GM18520 (cell line): Measurements from ENCODE around the gene GALNT13.
A peak's percentile ranks its signal among the peaks of the same experiment; 100 is the strongest.

Source experiments
- ATAC-seq: cut with Tn5 transposase; IDR thresholded peaks from one replicate; pipeline ENCODE4 v1.9.1; 2021; ENCODE audit not compliant: unreplicated experiment

GALNT13 gene

GRCh38 chr2:154394600-154394999 lies 522.9 kb downstream of the GALNT13 start:
- no peak for ATAC-seq

GRCh38 chr2:154400563-154401290 lies 529.0 kb downstream of the GALNT13 start:
- ATAC-seq: no peak

GRCh38 chr2:154402213-154402612 lies 530.5 kb downstream of the GALNT13 start:
- no peak for ATAC-seq

GRCh38 chr2:154403242-154403790 lies 531.6 kb downstream of the GALNT13 start:
- no peak for ATAC-seq

DNA sequence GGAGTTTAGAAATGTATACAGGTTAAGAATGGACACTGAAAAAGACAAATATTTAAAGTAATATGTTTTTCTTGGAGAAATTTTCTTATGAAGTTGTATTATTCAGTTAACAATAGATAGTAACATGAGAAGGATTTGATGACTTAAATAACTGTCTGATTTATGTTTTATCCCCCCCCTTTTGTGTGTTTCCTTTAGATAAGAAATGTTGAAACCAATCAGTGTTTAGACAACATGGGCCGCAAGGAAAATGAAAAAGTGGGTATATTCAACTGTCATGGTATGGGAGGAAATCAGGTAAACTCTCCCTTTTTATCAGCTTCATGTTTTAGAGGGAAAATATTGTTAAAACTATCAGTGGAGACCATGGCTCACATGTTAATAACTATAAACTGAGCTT lies 537.1 kb downstream of the GALNT13 start:
- ATAC-seq: no peak

DNA sequence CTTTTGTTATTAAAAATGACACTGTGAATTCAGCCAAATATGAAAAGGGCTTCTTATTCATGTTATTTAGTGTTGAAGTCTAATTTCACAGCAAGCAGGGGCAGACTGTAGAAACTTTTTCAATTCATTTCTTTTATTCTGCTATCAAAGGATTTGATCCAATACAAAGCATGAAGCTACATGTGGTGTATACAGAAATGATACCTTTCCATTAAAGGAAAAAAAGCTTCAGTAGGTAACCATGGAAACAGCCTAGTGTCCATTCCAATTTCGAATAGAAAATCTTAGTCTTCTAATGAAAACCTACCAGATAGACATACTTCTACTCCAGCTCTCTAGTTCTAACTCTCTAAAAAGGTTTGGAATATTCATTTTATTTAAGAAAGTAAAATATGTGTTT lies 550.5 kb downstream of the GALNT13 start:
- no peak for ATAC-seq

- ATAC-seq: no peak
Observed at GRCh38 chr2:154425994-154426393, 554.3 kb downstream of the GALNT13 start.

DNA sequence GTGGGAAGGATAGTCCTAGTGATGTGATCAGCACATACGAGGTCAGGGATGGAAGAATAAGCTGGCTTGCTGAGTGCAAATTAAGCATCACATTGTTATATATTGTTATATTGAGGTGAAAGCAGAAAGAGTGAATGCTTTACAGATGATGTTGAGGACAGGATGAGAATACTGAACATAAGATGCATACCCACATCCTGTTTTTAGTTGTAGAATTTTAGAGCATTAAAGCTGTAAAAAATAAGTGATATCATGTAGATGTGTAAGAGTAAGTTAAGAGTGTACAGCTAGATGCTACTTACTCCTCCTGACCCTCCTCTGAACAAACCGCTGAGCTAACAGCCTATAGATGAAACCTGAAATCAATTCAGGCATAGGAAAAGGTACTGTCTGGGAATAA lies 555.7 kb downstream of the GALNT13 start:
- ATAC-seq: no peak

- ATAC-seq: no peak
Observed at GRCh38 chr2:154428022-154428421, 556.3 kb downstream of the GALNT13 start.

- no peak for ATAC-seq
Observed at GRCh38 chr2:154433010-154433409, 561.3 kb downstream of the GALNT13 start.

- ATAC-seq: no peak
Observed at GRCh38 chr2:154437104-154437503, 565.4 kb downstream of the GALNT13 start.

DNA sequence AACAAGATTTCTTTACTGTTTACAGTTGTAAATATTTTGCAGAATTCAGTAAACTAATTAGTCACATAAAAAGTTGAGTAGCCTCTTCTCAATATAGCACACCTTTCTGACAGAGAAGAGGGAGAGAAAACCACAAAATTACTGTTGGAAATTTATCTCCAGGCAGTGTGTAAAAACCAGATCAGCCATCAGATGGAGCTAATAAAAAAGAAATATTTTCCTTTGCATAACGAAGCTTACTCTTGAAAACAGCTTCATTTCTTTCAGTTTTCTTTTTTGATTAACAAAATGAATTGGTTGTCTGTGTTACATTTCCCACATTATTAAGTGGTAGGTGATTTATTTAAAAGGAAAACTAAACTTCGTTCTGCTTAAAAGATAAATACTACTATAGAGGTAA lies 567.4 kb downstream of the GALNT13 start:
- no peak for ATAC-seq

GRCh38 chr2:154443919-154444318 lies 572.2 kb downstream of the GALNT13 start:
- ATAC-seq: no peak

DNA sequence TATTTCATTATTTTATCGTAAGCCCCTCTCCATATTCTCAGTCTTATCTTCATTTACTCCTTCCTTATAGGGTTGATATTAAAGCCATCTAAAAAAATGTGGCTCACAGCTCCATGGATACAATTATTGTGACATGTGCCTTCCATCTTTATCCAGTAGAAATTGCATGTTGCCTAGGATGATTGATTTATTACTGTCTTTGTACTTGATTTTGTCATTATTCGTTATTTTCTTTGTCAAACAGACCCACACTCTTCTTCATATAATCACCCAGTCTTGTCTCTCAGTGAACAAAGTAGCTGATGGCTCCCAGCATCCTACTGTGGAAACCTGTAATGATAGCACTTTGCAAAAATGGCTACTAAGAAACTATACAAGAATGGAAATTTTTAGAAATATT lies 574.6 kb downstream of the GALNT13 start:
- no peak for ATAC-seq

- ATAC-seq: no peak
Observed at GRCh38 chr2:154447727-154448418, 576.2 kb downstream of the GALNT13 start.

- ATAC-seq: no peak
Observed at GRCh38 chr2:154449951-154450658, 578.4 kb downstream of the GALNT13 start.

GRCh38 chr2:154452471-154452870 lies 580.7 kb downstream of the GALNT13 start:
- peak; percentile 14 for ATAC-seq

DNA sequence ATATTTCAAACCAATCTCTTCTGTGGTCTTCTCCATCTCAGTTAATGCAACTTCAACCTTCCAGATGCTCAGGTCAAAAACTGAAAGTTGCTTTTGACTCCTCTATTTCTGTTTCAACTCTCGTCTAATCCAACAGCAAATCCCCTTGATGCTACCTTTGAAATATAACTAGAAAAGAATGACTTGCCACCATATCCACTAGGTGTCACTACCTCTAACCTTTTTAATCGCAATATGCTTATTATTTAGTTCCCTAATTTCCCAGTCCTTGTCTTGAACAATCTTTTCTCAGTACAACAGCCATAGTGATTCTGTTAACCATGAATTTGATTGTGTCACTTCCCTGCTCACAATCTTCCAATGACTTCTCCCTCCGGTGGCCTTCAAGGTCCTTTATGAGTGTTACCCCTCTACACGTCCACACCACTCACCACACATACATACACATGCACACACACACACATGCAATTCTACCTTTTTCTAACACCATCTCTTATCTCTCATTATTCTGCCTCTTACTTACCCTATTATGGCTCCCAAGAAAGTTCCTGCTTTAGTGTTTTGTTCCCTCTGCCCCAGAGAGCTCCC lies 581.3 kb downstream of the GALNT13 start:
- ATAC-seq: peak; percentile 39

- ATAC-seq: no peak
Observed at GRCh38 chr2:154455166-154455565, 583.4 kb downstream of the GALNT13 start.

- no peak for ATAC-seq
Observed at GRCh38 chr2:154455866-154456265, 584.1 kb downstream of the GALNT13 start.

DNA sequence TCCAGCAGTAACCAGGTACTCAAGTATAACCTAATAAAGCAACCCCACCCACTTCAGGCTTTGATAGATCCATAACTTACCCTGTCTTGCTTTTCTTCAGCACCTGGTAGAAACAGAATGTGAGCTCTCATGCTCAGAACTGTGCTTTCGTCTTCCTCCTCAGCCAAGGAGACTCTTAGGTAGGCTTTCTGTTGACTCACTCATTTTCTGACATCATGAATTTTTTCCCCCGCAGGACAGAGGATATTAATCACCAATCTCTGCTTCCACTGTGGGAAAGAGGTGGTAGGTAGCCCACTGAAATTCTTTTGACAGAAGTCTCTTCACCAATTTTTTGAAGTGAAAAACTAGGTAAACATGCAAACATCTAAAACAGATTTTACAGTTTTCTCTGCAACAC lies 585.6 kb downstream of the GALNT13 start:
- no peak for ATAC-seq
